GM23248 (cell line): ENCODE results near the gene FKBP15. TPM values are rescaled to one million over a fixed set of nuclear protein-coding genes. Genes with fewer than 3 reads are reported as not detected.
"Not testable (repeated sequence)": the region's sequence is repeated elsewhere in the genome, so short reads cannot be mapped to it uniquely, and the experiment has no call there.

Experiments
- DNase-seq: peaks from one replicate; pipeline ENCODE4 v3.0.0-alpha.2; 2015
- H2AFZ ChIP-seq: fragments of 200-600 bp; sonication (generic); 2 replicates; pipeline ENCODE4 v1.6.1; 2016; ENCODE audit warnings: antibody characterized with exemption
- H3F3A ChIP-seq: fragments of 200-600 bp; sonication (generic); 2 replicates; pipeline ENCODE4 v1.6.1; 2016; ENCODE audit warnings: mild to moderate bottlenecking, antibody characterized with exemption, mixed run types; ENCODE audit not compliant: insufficient read depth
- H3K27ac ChIP-seq: fragments of 200-600 bp; sonication (generic); 2 replicates; pipeline ENCODE4 v1.5.1; 2016; ENCODE audit warnings: mild to moderate bottlenecking
- H3K27me3 ChIP-seq: fragments of 200-600 bp; sonication (generic); replicated peaks from 2 replicates; pipeline ENCODE4 v1.6.1; 2016; ENCODE audit warnings: mild to moderate bottlenecking; ENCODE audit not compliant: insufficient read depth
- H3K36me3 ChIP-seq: fragments of 200-600 bp; sonication (generic); 2 replicates; pipeline ENCODE4 v1.6.1; 2016; ENCODE audit warnings: low read depth, mild to moderate bottlenecking
- H3K4me1 ChIP-seq: fragments of 200-600 bp; sonication (generic); 2 replicates; pipeline ENCODE4 v1.6.1; 2016; ENCODE audit warnings: mild to moderate bottlenecking; ENCODE audit not compliant: insufficient read depth
- H3K4me2 ChIP-seq: fragments of 200-600 bp; sonication (generic); one replicate; pipeline ENCODE4 v1.6.1; 2016; ENCODE audit warnings: mild to moderate bottlenecking; ENCODE audit not compliant: unreplicated experiment
- H3K4me3 ChIP-seq: fragments of 200-600 bp; sonication (generic); 2 replicates; pipeline ENCODE4 v1.5.1; 2016; ENCODE audit warnings: mild to moderate bottlenecking
- H3K79me2 ChIP-seq: fragments of 200-600 bp; sonication (generic); 2 replicates; pipeline ENCODE4 v1.6.1; 2016; ENCODE audit warnings: mild to moderate bottlenecking; ENCODE audit not compliant: insufficient read depth
- H3K9ac ChIP-seq: fragments of 200-600 bp; sonication (generic); 2 replicates; pipeline ENCODE4 v1.6.1; 2016; ENCODE audit warnings: mild to moderate bottlenecking
- H3K9me2 ChIP-seq: fragments of 200-600 bp; sonication (generic); 2 replicates; pipeline ENCODE4 v1.6.1; 2016; ENCODE audit warnings: mixed run types, mild to moderate bottlenecking, moderate library complexity; ENCODE audit not compliant: insufficient read depth
- H3K9me3 ChIP-seq: fragments of 200-600 bp; sonication (generic); one replicate; pipeline ENCODE4 v1.6.1; 2017; ENCODE audit warnings: low read depth
- H4K20me1 ChIP-seq: fragments of 200-600 bp; sonication (generic); 2 replicates; pipeline ENCODE4 v1.6.0; 2016; ENCODE audit not compliant: insufficient read depth
- EZH2 ChIP-seq: fragments of 200-600 bp; sonication (generic); IDR thresholded peaks from 2 replicates; pipeline ENCODE4 v1.6.1; 2018; ENCODE audit warnings: antibody characterized with exemption, mild to moderate bottlenecking; ENCODE audit not compliant: insufficient read depth, poor library complexity, severe bottlenecking
- EZH2phosphoT487 ChIP-seq: fragments of 200-600 bp; sonication (generic); IDR thresholded peaks from 2 replicates; pipeline ENCODE4 v1.6.1; 2018; ENCODE audit warnings: antibody characterized with exemption, moderate library complexity, mild to moderate bottlenecking, low read depth; ENCODE audit not compliant: insufficient read depth
- WGBS, 2 experiments: methylation state at CpG; one replicate each; pipeline ENCODE4 v1.1.6; 2015 to 2017; ENCODE audit warnings: low lambda C conversion rate in 2 of 2, low coverage in 1 of 2; ENCODE audit errors: missing lambda C conversion rate in 2 of 2; 5-methylcytosine and 5-hydroxymethylcytosine counted together
- in situ Hi-C: fragments of 300-500 bp; cut with MboI; formaldehyde crosslinking; loops from 2 replicates; pipeline ENCODE4 v1.15.0; 2020
- polyA plus RNA-seq: library from polyadenylated mRNA; unstranded; fragments of >200 nt; fragmentation: Nextera tagmentation; extraction: Ambion mirVana; gene quantifications from 2 replicates; pipeline ENCODE4 v1.2.1, GENCODE V29; 2016
- total RNA-seq: library from RNA; depleted of rRNA; stranded (reverse); fragments of >200 nt; shearing (Covaris generic); gene quantifications from 2 replicates; pipeline ENCODE4 v1.2.3, GENCODE V29; 2014

Gene FKBP15
- total and polyA plus RNA-seq, 2 experiments from 2014 or later, result 17.8 to 23.1 TPM

DNA sequence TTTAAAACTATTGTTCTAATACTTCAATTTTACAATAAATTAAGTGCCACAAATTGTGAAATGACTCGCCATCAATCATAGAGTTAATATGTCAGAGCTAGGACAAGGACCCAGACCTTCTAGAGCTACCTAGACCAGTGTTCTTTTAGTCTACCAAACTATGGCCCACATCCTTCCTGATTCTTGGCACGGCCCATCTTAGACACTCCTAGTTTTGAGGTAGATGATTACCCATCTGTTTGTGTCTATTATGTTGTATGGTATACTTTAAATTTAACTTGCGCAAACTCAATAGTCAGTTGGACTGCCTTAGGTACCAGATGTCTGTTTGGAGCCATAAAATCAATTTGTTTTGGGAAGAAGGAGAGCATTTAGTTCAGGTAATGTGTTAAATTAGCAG is 36.8 kb upstream of the FKBP15 start:
- Histone ChIP-seq H2AFZ (no peak overlapping the region), H3K9me3 (no peaks in the 10 kb centered on the region), H3K9me2 (no peaks in the 10 kb centered on the region), H3K27ac (no peak overlapping the region), H4K20me1 (no peaks in the 10 kb centered on the region), H3F3A (no peaks in the 10 kb centered on the region), H3K9ac (no peak overlapping the region), H3K79me2 (peaks cover 24% of the 10 kb centered on the region), H3K36me3 (peaks cover 49% of the 10 kb centered on the region), H3K4me1 (no peaks in the 10 kb centered on the region), H3K4me3 (no peak overlapping the region), H3K27me3 (no peaks in the 10 kb centered on the region), H3K4me2 (no peak overlapping the region)
- no peak for TF ChIP-seq EZH2
- TF ChIP-seq EZH2phosphoT487, result no peak
- no peak for DNase-seq
- in situ Hi-C loops, result no loop called here
- 85 to 89% methylated on average over 3 of the region's 3 CpGs for WGBS, 2 experiments

DNA sequence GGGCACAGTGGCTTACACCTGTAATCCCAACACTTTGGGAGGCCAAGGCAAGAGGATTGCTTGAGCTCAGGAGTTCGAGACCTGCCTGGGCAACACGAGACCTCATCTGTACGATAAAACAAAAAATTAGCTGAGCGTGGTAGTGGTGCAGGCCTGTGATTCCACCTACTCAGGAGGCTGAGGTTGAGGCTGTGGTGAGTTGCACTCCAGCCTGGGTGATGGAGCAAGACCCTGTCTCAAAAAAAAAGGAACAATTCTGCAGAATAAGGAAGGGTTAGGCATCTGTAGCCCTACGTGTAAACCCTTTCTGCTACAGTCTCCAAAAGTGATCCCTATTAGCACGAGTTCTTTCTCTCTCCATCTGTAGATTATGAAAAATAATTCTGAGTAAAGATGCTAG is 34.4 kb upstream of the FKBP15 start:
- H3K36me3 ChIP-seq, result peaks cover 29% of the 10 kb centered on the region
- H3K9ac ChIP-seq, result no peak overlapping the region
- H2AFZ ChIP-seq, result no peak overlapping the region
- in situ Hi-C loops, result no loop called here
- H3K79me2 ChIP-seq, result peaks cover 48% of the 10 kb centered on the region
- no peaks in the 10 kb centered on the region for H4K20me1 ChIP-seq
- TF ChIP-seq EZH2 (no peak), EZH2phosphoT487 (no peak)
- H3K27me3 ChIP-seq, result no peaks in the 10 kb centered on the region
- no peak overlapping the region for H3K27ac ChIP-seq
- no peak for DNase-seq
- no peaks in the 10 kb centered on the region for H3K9me2 ChIP-seq
- H3K4me3 ChIP-seq, result no peak overlapping the region
- no peak overlapping the region for H3K4me2 ChIP-seq
- H3F3A ChIP-seq, result no peaks in the 10 kb centered on the region
- no peaks in the 10 kb centered on the region for H3K9me3 ChIP-seq
- 98% methylated on average over 6 of the region's 6 CpGs for WGBS, 2 experiments
- H3K4me1 ChIP-seq, result no peaks in the 10 kb centered on the region

GRCh38 chr9:113254991-113255390 is 33.9 kb upstream of the FKBP15 start:
- WGBS, 2 experiments, result 91 to 100% methylated on average over 1 of the region's 1 CpG
- Histone ChIP-seq H3K9ac (no peak overlapping the region), H4K20me1 (no peaks in the 10 kb centered on the region), H2AFZ (no peak overlapping the region), H3K4me3 (no peak overlapping the region), H3K36me3 (peaks cover 29% of the 10 kb centered on the region), H3K4me2 (no peak overlapping the region), H3K79me2 (peaks cover 48% of the 10 kb centered on the region), H3F3A (no peaks in the 10 kb centered on the region), H3K27ac (no peak overlapping the region), H3K9me2 (no peaks in the 10 kb centered on the region), H3K4me1 (no peaks in the 10 kb centered on the region), H3K9me3 (no peaks in the 10 kb centered on the region), H3K27me3 (no peaks in the 10 kb centered on the region)
- in situ Hi-C loops, result no loop called here
- no peak for DNase-seq
- no peak for TF ChIP-seq EZH2
- TF ChIP-seq EZH2phosphoT487, result no peak

DNA sequence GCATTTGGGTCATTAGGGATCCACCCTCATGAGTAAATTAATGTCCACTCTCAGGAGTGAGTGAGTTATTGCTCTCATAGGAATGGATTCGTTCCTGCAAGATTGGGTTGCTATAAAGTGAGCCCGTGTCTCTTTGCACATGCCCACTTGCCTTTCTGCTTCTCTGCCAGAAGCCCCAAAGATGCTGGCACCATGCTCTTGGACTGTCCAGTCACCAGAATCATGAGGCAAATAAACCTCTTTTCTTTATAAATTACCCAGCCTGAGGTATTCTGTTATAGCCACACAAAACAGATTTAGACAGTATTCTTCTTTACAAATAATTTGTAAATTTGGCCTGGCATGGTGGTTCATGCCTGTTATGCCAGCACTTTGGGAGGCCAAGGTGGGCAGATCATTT is 29.7 kb upstream of the FKBP15 start:
- no peaks in the 10 kb centered on the region for H3K27me3 ChIP-seq
- H3K4me3 ChIP-seq, result no peak overlapping the region
- H3K9me3 ChIP-seq, result no peaks in the 10 kb centered on the region
- no peaks in the 10 kb centered on the region for H3K9me2 ChIP-seq
- H4K20me1 ChIP-seq, result no peaks in the 10 kb centered on the region
- H2AFZ ChIP-seq, result no peak overlapping the region
- H3K9ac ChIP-seq, result no peak overlapping the region
- H3K4me1 ChIP-seq, result no peaks in the 10 kb centered on the region
- H3K4me2 ChIP-seq, result no peak overlapping the region
- 0 out of 2 replicates have a peak, but pooled peaks cover 3% of the 10 kb centered on the region for H3K36me3 ChIP-seq
- DNase-seq, result no peak
- no peak overlapping the region for H3K27ac ChIP-seq
- no peaks in the 10 kb centered on the region for H3F3A ChIP-seq
- no peak for TF ChIP-seq EZH2
- TF ChIP-seq EZH2phosphoT487, result no peak
- in situ Hi-C loops, result no loop called here
- 94 to 100% methylated on average over 2 of the region's 2 CpGs for WGBS, 2 experiments
- H3K79me2 ChIP-seq, result peaks cover 85% of the 10 kb centered on the region

- in situ Hi-C loops, result not testable (repeated sequence)
- WGBS, 2 experiments, result 97 to 98% methylated on average over 2 of the region's 2 CpGs
Observed at GRCh38 chr9:113249661-113250060, 28.6 kb upstream of the FKBP15 start.

More at GRCh38 chr9:113249661-113250060, 28.6 kb upstream of the FKBP15 start:
- H2AFZ ChIP-seq, H3F3A ChIP-seq, H3K4me1 ChIP-seq, H4K20me1 ChIP-seq, H3K9ac ChIP-seq, H3K9me2 ChIP-seq, DNase-seq, H3K36me3 ChIP-seq, H3K4me2 ChIP-seq, H3K27me3 ChIP-seq, H3K4me3 ChIP-seq, H3K27ac ChIP-seq, H3K9me3 ChIP-seq: not testable (repeated sequence)
- peaks cover 91% of the 10 kb centered on the region for H3K79me2 ChIP-seq
